GM21390 (cell line): ENCODE results near the gene ARHGEF40.
A peak's percentile ranks its signal among the peaks of the same experiment; 100 is the strongest.

Experiments used
- ATAC-seq: cut with Tn5 transposase; IDR thresholded peaks from one replicate; pipeline ENCODE4 v1.9.1; 2021; ENCODE audit not compliant: unreplicated experiment

ARHGEF40 gene

DNA sequence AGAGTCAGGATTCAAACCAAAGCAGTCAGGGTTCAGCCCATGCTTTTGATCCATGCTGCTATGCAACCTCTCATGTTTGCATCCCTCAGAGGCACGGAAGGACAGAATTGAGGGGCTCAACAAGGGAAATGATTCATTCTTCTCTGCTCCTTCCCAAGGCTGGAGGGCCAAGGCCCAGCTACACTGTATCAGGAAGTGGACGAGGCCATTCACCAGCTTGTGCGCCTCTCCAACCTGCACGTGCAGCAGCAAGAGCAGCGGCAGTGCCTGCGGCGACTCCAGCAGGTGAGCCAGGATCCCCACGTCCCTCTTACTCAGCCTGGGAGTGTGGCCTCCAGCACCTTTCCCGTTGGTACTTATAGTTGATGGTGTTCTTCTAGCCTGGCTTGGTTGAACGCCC is 8.6 kb downstream of the ARHGEF40 start:
- no peak for ATAC-seq

GRCh38 chr14:21081521-21082142 is 11.5 kb downstream of the ARHGEF40 start:
- ATAC-seq: no peak

DNA sequence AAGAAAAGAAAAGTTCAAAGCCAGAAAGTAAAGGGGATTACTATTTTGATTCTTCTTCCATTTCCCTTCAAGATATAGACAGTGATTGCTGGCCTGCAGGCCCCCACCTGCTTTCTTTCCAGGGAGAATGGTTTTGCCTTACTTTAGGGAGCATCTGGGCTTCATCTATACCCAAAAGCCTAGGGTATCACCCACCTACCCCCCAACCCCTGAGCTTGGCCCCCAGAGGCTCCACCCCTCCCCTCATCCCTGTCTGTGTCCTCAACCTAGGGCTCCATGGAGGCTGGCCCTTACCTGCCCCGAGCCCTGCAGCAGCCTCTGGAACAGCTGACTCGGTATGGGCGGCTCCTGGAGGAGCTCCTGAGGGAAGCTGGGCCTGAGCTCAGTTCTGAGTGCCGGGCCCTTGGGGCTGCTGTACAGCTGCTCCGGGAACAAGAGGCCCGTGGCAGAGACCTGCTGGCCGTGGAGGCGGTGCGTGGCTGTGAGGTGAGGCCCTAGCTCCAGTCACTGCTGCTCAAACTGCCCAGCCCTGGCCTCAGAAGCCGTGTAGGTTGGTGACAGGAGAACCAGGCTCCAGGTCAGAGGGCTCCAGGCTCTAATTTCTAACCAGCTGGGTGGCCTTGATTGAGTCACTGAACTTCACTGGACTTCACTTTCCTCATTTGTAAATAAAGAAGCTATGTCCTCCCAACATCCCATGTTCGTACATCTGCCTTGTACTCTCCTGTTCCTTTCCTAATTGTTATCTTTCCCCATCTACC is 13.6 kb downstream of the ARHGEF40 start:
- no peak for ATAC-seq

DNA sequence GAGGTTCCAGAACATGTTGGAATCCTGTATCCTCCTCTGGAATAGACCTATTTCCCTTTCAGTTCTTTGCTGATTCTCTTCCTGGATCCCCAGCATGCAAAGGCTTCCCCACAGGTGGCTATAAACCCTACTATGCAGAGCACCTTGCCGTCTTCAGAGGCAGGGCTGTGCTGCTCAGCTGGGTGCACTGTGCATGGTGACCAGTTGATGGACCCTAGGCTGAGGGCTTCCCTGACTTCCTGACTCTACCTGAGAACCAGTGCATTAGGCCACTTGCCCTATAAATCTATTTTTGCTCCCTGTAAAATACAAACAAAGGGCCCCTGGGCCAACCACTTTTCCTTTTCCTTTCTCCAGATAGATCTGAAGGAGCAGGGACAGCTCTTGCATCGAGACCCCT is 14.3 kb downstream of the ARHGEF40 start:
- no peak for ATAC-seq

- ATAC-seq: no peak
These were observed 15.1 kb downstream of the ARHGEF40 start for GRCh38 chr14:21084998-21085853.

- ATAC-seq: no peak
These were observed 16.8 kb downstream of the ARHGEF40 start for GRCh38 chr14:21086908-21087293.

- peak; percentile 44 for ATAC-seq
These were observed 17.4 kb downstream of the ARHGEF40 start for GRCh38 chr14:21087294-21088091.

DNA sequence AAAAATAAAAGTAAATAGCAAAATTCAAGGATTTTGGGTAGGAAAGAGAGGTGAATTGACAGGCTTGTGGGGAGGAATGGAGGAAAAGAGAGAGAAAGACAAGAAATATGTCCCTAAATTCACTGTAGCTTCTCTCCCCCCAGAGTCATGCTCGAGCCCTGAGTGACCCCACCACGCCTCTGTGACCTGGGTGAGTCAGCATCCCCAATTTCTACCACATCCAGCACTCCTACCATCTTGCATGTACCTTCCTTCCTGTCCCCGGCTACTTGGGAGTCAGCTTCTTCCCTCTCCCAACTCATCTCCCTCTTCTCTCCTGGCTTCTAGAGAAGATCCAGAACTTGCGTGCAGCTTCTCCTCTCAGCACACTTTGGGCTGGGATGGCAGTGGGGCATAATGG is 18.6 kb downstream of the ARHGEF40 start:
- ATAC-seq: no peak

DNA sequence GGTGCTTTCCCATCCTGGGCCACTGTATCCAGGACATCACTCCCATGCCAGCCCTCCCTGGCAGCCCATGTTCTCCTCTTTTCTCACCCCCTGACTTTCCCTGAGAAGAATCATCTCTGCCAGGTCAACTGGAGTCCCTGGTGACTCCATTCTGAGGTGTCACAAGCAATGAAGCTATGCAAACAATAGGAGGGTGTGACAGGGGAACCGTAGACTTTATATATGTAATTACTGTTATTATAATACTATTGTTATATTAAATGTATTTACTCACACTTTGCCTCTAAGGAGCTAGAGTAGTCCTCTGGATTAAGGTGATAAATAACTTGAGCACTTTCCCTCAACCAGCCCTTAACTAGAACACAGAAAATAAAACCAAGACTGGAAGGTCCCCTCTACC is 19.2 kb downstream of the ARHGEF40 start:
- no peak for ATAC-seq

DNA sequence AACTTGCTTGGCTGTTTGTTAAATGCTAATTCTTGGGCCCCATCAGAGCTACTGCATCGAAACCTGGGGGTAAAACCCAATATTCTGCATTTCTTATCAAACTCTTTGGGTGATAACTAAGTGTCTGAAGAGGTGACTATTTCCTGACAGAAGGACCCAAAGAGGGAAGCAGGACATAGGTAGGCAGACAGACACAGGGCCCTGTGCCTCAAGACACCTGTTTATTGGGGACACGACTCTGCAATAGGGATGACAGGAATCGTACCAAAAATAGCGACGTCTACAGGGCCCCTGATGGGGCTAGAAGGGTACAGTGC is 19.7 kb downstream of the ARHGEF40 start:
- ATAC-seq: no peak

GRCh38 chr14:21090194-21090939 is 20.3 kb downstream of the ARHGEF40 start:
- ATAC-seq: no peak

DNA sequence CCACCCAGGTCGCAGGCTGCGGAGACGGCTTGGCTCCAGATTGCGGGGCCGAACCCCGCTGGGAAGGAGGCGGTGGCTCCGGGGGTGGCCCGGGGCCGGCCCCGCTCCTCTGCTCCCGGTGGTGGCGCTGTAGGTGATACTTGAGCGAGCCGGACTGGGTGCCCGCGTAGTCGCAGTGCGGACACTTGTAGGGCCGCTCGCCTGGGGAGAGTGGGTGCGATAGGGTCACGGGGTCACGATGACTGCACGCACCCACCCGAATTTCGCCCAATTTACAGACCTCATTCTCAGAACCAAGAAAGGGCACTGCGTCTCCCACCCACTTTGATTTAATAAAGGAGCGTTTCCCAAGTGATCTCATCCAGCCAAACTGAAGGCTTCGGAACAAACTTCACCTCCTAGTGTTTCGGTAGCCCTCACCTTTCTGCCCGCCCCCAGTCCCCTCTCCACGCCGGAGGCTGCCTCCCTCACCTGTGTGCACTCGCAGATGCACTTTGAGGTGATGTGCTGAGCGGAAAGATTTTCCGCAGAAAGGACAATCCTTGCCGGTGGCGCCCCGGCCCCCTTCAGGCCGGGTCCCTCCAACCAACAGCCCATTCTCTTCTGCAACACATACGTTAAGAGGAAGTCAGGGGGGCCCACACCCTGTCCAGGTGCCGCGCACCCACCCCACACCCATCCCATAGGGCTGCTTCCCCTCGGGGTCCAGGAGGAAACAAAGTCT is 21.0 kb downstream of the ARHGEF40 start:
- ATAC-seq: no peak

DNA sequence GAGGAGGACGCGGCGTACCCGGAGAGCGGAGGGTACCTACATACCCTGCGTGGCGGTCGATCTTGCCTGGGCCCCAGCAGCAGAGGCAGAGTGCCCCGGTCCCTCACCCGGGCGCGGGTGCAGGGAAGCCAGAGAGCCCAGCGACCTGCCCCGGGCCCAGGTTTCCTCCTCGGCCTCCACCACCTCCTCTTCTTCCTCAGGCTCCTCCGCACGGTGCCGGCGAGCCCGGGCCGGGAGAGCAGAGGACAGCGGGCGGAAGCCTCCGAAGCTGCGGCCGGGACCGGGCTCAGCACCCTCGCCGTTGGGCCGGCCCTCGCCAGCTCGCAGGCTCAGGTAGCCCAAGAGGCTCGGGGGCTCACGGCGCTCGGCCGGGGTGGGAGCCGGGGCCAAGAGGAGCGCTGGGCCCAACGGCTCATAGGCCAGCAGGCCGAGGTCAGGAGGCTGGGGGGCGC is 21.7 kb downstream of the ARHGEF40 start:
- no peak for ATAC-seq

GRCh38 chr14:21092273-21093011 is 22.3 kb downstream of the ARHGEF40 start:
- peak; percentile 81 for ATAC-seq

- no peak for ATAC-seq
These were observed 22.9 kb downstream of the ARHGEF40 start for GRCh38 chr14:21093018-21093417.

GRCh38 chr14:21093769-21094681 is 23.9 kb downstream of the ARHGEF40 start:
- ATAC-seq: no peak

- ATAC-seq: no peak
These were observed 25.5 kb downstream of the ARHGEF40 start for GRCh38 chr14:21095430-21096205.
